Medulla oblongata (tissue), 1 donor: ENCODE measurements around the gene BABAM2.
"Not testable (repeated sequence)": the region's sequence is repeated elsewhere in the genome, so short reads cannot be mapped to it uniquely, and the experiment has no call there.

ENCODE experiments used
- DNase-seq: peaks from one replicate; pipeline ENCODE4 v3.0.0-alpha.2; 2015; ENCODE audit errors: extremely low spot score

BABAM2 gene

GRCh38 chr2:28074137-28074536 lies 183.6 kb downstream of the BABAM2 start:
- no peak for DNase-seq

GRCh38 chr2:28080911-28081310 lies 190.4 kb downstream of the BABAM2 start:
- no peak for DNase-seq

GRCh38 chr2:28082131-28082530 lies 191.6 kb downstream of the BABAM2 start:
- DNase-seq, result no peak

- DNase-seq, result no peak
These were observed 192.9 kb downstream of the BABAM2 start for GRCh38 chr2:28083476-28083875.

GRCh38 chr2:28084564-28084963 lies 194.0 kb downstream of the BABAM2 start:
- DNase-seq, result no peak

- no peak for DNase-seq
These were observed 194.7 kb downstream of the BABAM2 start for GRCh38 chr2:28085201-28085600.

GRCh38 chr2:28086611-28087010 lies 196.1 kb downstream of the BABAM2 start:
- DNase-seq, result no peak

- DNase-seq, result no peak
These were observed 198.4 kb downstream of the BABAM2 start for GRCh38 chr2:28088970-28089369.

- DNase-seq, result no peak
These were observed 199.0 kb downstream of the BABAM2 start for GRCh38 chr2:28089486-28089885.

GRCh38 chr2:28093308-28093707 lies 202.8 kb downstream of the BABAM2 start:
- DNase-seq, result no peak

- no peak for DNase-seq
These were observed 203.2 kb downstream of the BABAM2 start for GRCh38 chr2:28093768-28094167.

GRCh38 chr2:28094739-28095138 lies 204.2 kb downstream of the BABAM2 start:
- no peak for DNase-seq

- no peak for DNase-seq
These were observed 205.1 kb downstream of the BABAM2 start for GRCh38 chr2:28095622-28096021.

- no peak for DNase-seq
These were observed 205.9 kb downstream of the BABAM2 start for GRCh38 chr2:28096421-28096820.

- DNase-seq, result no peak
These were observed 208.1 kb downstream of the BABAM2 start for GRCh38 chr2:28098501-28099225.

GRCh38 chr2:28101123-28101522 lies 210.6 kb downstream of the BABAM2 start:
- no peak for DNase-seq

GRCh38 chr2:28101892-28102291 lies 211.4 kb downstream of the BABAM2 start:
- no peak for DNase-seq

GRCh38 chr2:28102455-28102874 lies 211.9 kb downstream of the BABAM2 start:
- no peak for DNase-seq

- DNase-seq, result no peak
These were observed 213.1 kb downstream of the BABAM2 start for GRCh38 chr2:28103611-28104010.

GRCh38 chr2:28108143-28108542 lies 217.6 kb downstream of the BABAM2 start:
- DNase-seq, result no peak

GRCh38 chr2:28113771-28114170 lies 223.2 kb downstream of the BABAM2 start:
- DNase-seq, result not testable (repeated sequence)

GRCh38 chr2:28117104-28117596 lies 226.6 kb downstream of the BABAM2 start:
- DNase-seq, result no peak

GRCh38 chr2:28119631-28120030 lies 229.1 kb downstream of the BABAM2 start:
- DNase-seq, result no peak
